D721Med (cell line): Measurements from ENCODE around the gene CSRNP2.

Experiments
- DNase-seq: peaks from one replicate; pipeline ENCODE4 v3.0.0; 2011; ENCODE audit warnings: low spot score; ENCODE audit not compliant: insufficient read length
- FAIRE-seq: peaks from 2 replicates; lab custom pipeline; 2011; peaks lifted over from hg19 to GRCh38; lab: Jason Lieb, UNC
- CTCF ChIP-seq: IDR thresholded peaks from 2 replicates; pipeline ENCODE4 v1.5.1; 2012; ENCODE audit warnings: mild to moderate bottlenecking, control low read depth; ENCODE audit not compliant: insufficient read depth; ENCODE audit errors: missing control alignments

CSRNP2 gene

GRCh38 chr12:51077930-51078329, 5.5 kb downstream of the CSRNP2 start:
- DNase-seq (no peak), FAIRE-seq (no peak)
- no peak for TF ChIP-seq CTCF

- FAIRE-seq (no peak), DNase-seq (no peak)
- TF ChIP-seq CTCF = no peak
Observed at GRCh38 chr12:51076236-51076930, 7.0 kb downstream of the CSRNP2 start.

- FAIRE-seq (no peak), DNase-seq (no peak)
- TF ChIP-seq CTCF = no peak
Observed at GRCh38 chr12:51075390-51075789, 8.0 kb downstream of the CSRNP2 start.

- no peak for TF ChIP-seq CTCF
- DNase-seq = no peak
- no peak for FAIRE-seq
Observed at GRCh38 chr12:51071663-51072062, 11.7 kb downstream of the CSRNP2 start.

- no peak for TF ChIP-seq CTCF
- FAIRE-seq (no peak), DNase-seq (no peak)
Observed at GRCh38 chr12:51070004-51070403, 13.4 kb downstream of the CSRNP2 start.

- DNase-seq (no peak), FAIRE-seq (no peak)
- TF ChIP-seq CTCF = no peak
Observed at GRCh38 chr12:51067771-51068170, 15.6 kb downstream of the CSRNP2 start.

GRCh38 chr12:51067229-51067628, 16.2 kb downstream of the CSRNP2 start:
- no peak for FAIRE-seq
- no peak for DNase-seq

More at GRCh38 chr12:51067229-51067628, 16.2 kb downstream of the CSRNP2 start:
- TF ChIP-seq CTCF = no peak
